Keratinocyte (primary cell): ENCODE data around the gene OPTC. TPM values are rescaled to one million over a fixed set of nuclear protein-coding genes. Genes with fewer than 3 reads are reported as not detected.

Source experiments
- DNase-seq: peaks from one replicate; pipeline ENCODE4 v3.0.0-alpha.2; 2011; ENCODE audit warnings: low read depth, missing footprints, low spot score
- FAIRE-seq: peaks from 2 replicates; lab custom pipeline; 2011; peaks lifted over from hg19 to GRCh38; lab: Jason Lieb, UNC
- H2AFZ ChIP-seq: 2 replicates; pipeline ENCODE4 v1.6.0; 2012; ENCODE audit warnings: low read length, control low read depth, inconsistent platforms; ENCODE audit not compliant: control insufficient read depth
- H3K27ac ChIP-seq: 2 replicates; pipeline ENCODE4 v1.5.1; 2011; ENCODE audit warnings: low read length; ENCODE audit not compliant: control insufficient read depth, insufficient read depth
- H3K27me3 ChIP-seq: 3 replicates; pipeline ENCODE4 v1.6.0; 2011; ENCODE audit warnings: low read length; ENCODE audit not compliant: control insufficient read depth, insufficient read depth; ENCODE audit errors: extremely low read depth
- H3K36me3 ChIP-seq, 2 experiments: 2 replicates in 1 of 2; 3 replicates in 1 of 2; pipeline ENCODE4 v1.5.1; 2011; ENCODE audit warnings: low read length in 2 of 2, mild to moderate bottlenecking in 1 of 2; ENCODE audit not compliant: control insufficient read depth in 2 of 2, insufficient read depth in 2 of 2; ENCODE audit errors: extremely low read depth in 1 of 2
- H3K4me1 ChIP-seq: 3 replicates; pipeline ENCODE4 v1.5.1; 2011; ENCODE audit warnings: low read length; ENCODE audit not compliant: control insufficient read depth, insufficient read depth; ENCODE audit errors: extremely low read depth
- H3K4me2 ChIP-seq: 3 replicates; pipeline ENCODE4 v1.6.0; 2011; ENCODE audit warnings: low read depth, low read length; ENCODE audit not compliant: control insufficient read depth, insufficient read depth; ENCODE audit errors: extremely low read depth
- H3K4me3 ChIP-seq, 3 experiments: fragments of 200-600 bp in 1 of 3; sonication (generic) in 1 of 3; 2 replicates in 2 of 3; 3 replicates in 1 of 3; pipeline ENCODE4 v1.5.1; 2011 to 2016; ENCODE audit warnings: low read length in 3 of 3, mild to moderate bottlenecking in 3 of 3, control low read depth in 2 of 3, inconsistent platforms in 1 of 3, low read depth in 1 of 3, mixed read lengths in 1 of 3, mixed run types in 1 of 3, moderate library complexity in 1 of 3; ENCODE audit not compliant: control insufficient read depth in 2 of 3, insufficient read depth in 2 of 3; ENCODE audit errors: extremely low read depth in 1 of 3
- H3K79me2 ChIP-seq: 2 replicates; pipeline ENCODE4 v1.6.0; 2012; ENCODE audit warnings: low read length; ENCODE audit not compliant: control insufficient read depth, insufficient read depth
- H3K9ac ChIP-seq: 3 replicates; pipeline ENCODE4 v1.6.0; 2011; ENCODE audit warnings: low read length; ENCODE audit not compliant: control insufficient read depth, insufficient read depth; ENCODE audit errors: extremely low read depth
- H3K9me1 ChIP-seq: 3 replicates; pipeline ENCODE4 v1.6.0; 2011; ENCODE audit warnings: low read length; ENCODE audit not compliant: control insufficient read depth, insufficient read depth; ENCODE audit errors: extremely low read depth
- H3K9me3 ChIP-seq: 2 replicates; pipeline ENCODE4 v1.5.1; 2012; ENCODE audit warnings: low read depth, low read length; ENCODE audit not compliant: control insufficient read depth
- H4K20me1 ChIP-seq: 3 replicates; pipeline ENCODE4 v1.6.0; 2011; ENCODE audit warnings: low read length; ENCODE audit not compliant: control insufficient read depth, insufficient read depth; ENCODE audit errors: extremely low read depth
- EZH2 ChIP-seq: IDR thresholded peaks from one replicate; pipeline ENCODE4 v1.6.1; 2012; ENCODE audit warnings: inconsistent platforms, mild to moderate bottlenecking, low read length, moderate library complexity
- dilution Hi-C: fragments of 300-500 bp; cut with MboI; formaldehyde crosslinking; loops from one replicate; pipeline ENCODE4 v1.7.0; 2020; ENCODE audit warnings: low sequenced_read_pairs; ENCODE audit not compliant: extremely low pct_ligation_motif_present
- polyA plus RNA-seq, 5 experiments: library from polyadenylated mRNA; depleted of rRNA in 3 of 5; stranded (reverse) in 3 of 5; stranded (forward) in 1 of 5; unstranded in 1 of 5; fragments of >200 nt; gene quantifications; 1 replicate in 1 of 5; 2 replicates in 3 of 5; 3 replicates in 1 of 5; pipeline versions ENCODE4 v1.2.1 to v1.2.3, GENCODE V29; 2011 to 2012; ENCODE audit warnings: missing spikeins in 2 of 5, low read depth in 1 of 5, low replicate concordance in 1 of 5
- TF ChIP-seq, protein P1 (sequence below), 3 experiments: IDR thresholded peaks in 1 of 3; conservative IDR thresholded peaks in 1 of 3; optimal IDR thresholded peaks in 1 of 3; 2 replicates in 2 of 3; 3 replicates in 1 of 3; pipeline versions ENCODE3 to v1.5.1; 2011; ENCODE audit warnings: low read length in 3 of 3, mild to moderate bottlenecking in 3 of 3, moderate library complexity in 2 of 3, control low read depth in 1 of 3, inconsistent platforms in 1 of 3; ENCODE audit not compliant: insufficient read depth in 2 of 3; ENCODE audit errors: extremely low read depth in 1 of 3

OPTC gene
- polyA plus RNA-seq, 1 donor (not counting 4 experiments of a cell fraction or from before 2014, with no cell fraction given), result not detected

DNA sequence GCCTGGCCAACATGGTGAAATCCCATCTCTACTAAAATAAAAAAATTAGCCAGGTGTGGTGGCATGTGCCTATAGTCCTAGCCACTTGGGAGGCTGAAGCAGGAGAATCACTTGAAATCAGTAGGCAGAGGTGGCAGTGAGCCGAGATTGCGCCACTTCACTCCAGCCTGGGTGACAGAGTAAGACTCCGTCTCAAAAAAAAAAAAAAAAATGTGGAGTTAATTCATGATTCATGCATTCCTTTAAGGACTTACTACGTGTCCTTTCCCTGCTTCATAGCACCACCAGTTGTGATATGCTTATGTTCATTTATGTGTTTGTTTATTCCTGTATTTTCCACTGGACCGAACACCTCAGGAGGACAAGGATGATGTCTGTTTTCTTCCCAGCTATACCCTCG lies 31.1 kb upstream of the OPTC start:
- H3K4me1 ChIP-seq, result peaks cover 5% of the 10 kb centered on the region
- no peaks in the 10 kb centered on the region for H3K79me2 ChIP-seq
- H3K9me3 ChIP-seq, result no peaks in the 10 kb centered on the region
- no peaks in the 10 kb centered on the region for H3K9me1 ChIP-seq
- no peak overlapping the region for H3K9ac ChIP-seq
- peaks cover 12% of the 10 kb centered on the region for H3K27me3 ChIP-seq
- no peak overlapping the region for H3K4me2 ChIP-seq
- H3K36me3 ChIP-seq, result no peaks in the 10 kb centered on the region
- no peak overlapping the region for H3K27ac ChIP-seq
- TF ChIP-seq EZH2, result no peak
- TF ChIP-seq, protein P1, sequence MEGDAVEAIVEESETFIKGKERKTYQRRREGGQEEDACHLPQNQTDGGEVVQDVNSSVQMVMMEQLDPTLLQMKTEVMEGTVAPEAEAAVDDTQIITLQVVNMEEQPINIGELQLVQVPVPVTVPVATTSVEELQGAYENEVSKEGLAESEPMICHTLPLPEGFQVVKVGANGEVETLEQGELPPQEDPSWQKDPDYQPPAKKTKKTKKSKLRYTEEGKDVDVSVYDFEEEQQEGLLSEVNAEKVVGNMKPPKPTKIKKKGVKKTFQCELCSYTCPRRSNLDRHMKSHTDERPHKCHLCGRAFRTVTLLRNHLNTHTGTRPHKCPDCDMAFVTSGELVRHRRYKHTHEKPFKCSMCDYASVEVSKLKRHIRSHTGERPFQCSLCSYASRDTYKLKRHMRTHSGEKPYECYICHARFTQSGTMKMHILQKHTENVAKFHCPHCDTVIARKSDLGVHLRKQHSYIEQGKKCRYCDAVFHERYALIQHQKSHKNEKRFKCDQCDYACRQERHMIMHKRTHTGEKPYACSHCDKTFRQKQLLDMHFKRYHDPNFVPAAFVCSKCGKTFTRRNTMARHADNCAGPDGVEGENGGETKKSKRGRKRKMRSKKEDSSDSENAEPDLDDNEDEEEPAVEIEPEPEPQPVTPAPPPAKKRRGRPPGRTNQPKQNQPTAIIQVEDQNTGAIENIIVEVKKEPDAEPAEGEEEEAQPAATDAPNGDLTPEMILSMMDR (optimal IDR thresholded peaks at IDR 0.05 in 1 of 3, IDR thresholded peaks at IDR 0.05 in 1 of 3, conservative IDR thresholded peaks at IDR 0.05 in 1 of 3; ENCODE audit: extremely low read depth in 1 of 3, insufficient read depth in 2 of 3, low read length in 3 of 3), result no peak
- dilution Hi-C loops, result loop anchor here (25.0 kb wide), 1 partner anchor 101 kb away; the partner anchor contains the start of gene FMOD
- no peaks in the 10 kb centered on the region for H4K20me1 ChIP-seq
- H3K4me3 ChIP-seq, result no peak overlapping the region
- DNase-seq (no peak), FAIRE-seq (no peak)
- no peak overlapping the region for H2AFZ ChIP-seq

DNA sequence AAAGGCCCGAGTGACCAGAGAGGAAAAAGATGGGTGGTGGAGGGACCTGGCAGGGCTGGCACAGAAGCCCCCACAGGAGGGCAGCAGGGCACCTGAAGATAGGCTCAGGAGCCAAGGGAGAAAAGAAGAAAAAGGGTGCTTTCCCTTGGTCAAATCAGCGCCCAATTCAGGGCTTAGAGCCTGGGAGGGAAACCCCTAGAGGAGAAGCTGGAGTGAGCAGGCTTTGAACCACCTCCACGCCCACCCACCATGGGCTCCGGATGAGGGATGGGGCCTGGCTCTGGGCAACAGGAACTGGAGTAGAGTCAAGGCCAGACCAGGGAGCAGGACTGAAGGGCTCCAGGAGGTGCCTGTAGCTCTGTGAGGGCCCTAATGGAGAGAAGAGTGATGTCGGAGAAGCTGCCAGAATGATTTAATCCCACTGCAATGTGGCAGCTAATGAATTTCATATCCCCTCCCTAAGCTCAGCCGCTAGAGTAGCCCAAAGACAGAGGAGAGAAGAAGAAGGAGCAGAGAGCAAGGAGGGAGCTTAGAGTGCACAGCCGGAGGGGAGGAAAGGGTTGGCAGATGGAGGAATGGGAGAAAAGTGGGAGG lies 30.4 kb upstream of the OPTC start:
- no peak overlapping the region for H3K27ac ChIP-seq
- H3K4me2 ChIP-seq, result no peak overlapping the region
- H3K4me1 ChIP-seq, result peaks cover 5% of the 10 kb centered on the region

More for the DNA sequence above, 30.4 kb upstream of the OPTC start:
- Histone ChIP-seq H3K27me3 (peaks cover 12% of the 10 kb centered on the region), H4K20me1 (no peaks in the 10 kb centered on the region), H3K9me1 (no peaks in the 10 kb centered on the region), H2AFZ (no peak overlapping the region), H3K9me3 (no peaks in the 10 kb centered on the region), H3K36me3 (no peaks in the 10 kb centered on the region), H3K79me2 (no peaks in the 10 kb centered on the region), H3K4me3 (no peak overlapping the region), H3K9ac (no peak overlapping the region)
- TF ChIP-seq, protein P1 (optimal IDR thresholded peaks at IDR 0.05 in 1 of 3, IDR thresholded peaks at IDR 0.05 in 1 of 3, conservative IDR thresholded peaks at IDR 0.05 in 1 of 3; ENCODE audit: extremely low read depth in 1 of 3, insufficient read depth in 2 of 3, low read length in 3 of 3), result no peak
- TF ChIP-seq EZH2, result no peak
- dilution Hi-C loops, result loop anchor here (25.0 kb wide), 1 partner anchor 101 kb away; the partner anchor contains the start of gene FMOD
- DNase-seq (no peak), FAIRE-seq (no peak)
